GM19397 (cell line): ENCODE measurements around the gene TIMM23.
"Not testable (repeated sequence)": the region's sequence is repeated elsewhere in the genome, so short reads cannot be mapped to it uniquely, and the experiment has no call there.

Experiments used
- ATAC-seq: cut with Tn5 transposase; IDR thresholded peaks from one replicate; pipeline ENCODE4 v1.9.1; 2021; ENCODE audit warnings: mild to moderate bottlenecking, moderate library complexity; ENCODE audit not compliant: unreplicated experiment

Gene TIMM23

GRCh38 chr10:45985590-45985989, 13.3 kb downstream of the TIMM23 start:
- not testable (repeated sequence) for ATAC-seq

DNA sequence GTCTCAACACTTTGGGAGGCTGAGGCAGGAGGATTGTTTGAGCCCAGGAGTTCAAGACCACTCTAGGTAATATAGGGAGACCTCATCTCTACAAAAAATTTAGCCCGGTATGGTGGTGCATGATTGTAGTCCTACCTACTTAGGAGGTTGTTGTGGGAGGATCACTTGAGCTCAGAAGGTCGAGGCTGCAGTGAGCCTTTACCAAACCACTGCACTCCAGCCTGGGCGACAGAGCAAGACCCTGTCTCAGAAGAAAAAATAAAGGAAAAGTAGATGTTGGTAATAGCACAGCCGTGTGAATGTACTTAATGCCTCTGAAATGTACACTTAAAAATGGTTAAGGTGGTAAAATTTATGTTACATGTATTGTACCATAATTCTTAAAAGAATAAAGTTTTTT, 25.3 kb downstream of the TIMM23 start:
- ATAC-seq: no peak

GRCh38 chr10:45997994-45998763, 25.9 kb downstream of the TIMM23 start:
- ATAC-seq: no peak

DNA sequence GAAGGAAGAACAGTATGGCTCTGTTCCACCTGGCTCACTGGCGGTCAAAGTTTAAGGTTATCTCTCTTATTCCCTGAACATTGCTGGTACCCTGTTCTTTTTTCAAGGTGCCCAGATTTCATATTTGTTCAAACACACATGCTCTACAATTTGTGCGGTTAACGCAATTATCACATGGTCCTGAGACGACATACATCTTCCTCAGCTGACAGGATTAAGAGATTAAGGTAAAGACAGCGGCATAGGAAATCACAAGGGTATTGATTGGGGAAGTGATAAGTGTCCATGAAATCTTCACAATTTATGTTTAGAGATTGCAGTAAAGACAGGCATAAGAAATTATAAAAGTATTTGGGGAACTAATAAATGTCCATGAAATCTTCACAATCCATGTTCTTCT, 27.7 kb downstream of the TIMM23 start:
- not testable (repeated sequence) for ATAC-seq

- no peak for ATAC-seq
These were observed 28.2 kb downstream of the TIMM23 start for GRCh38 chr10:46000538-46000937.

- no peak for ATAC-seq
These were observed 29.0 kb downstream of the TIMM23 start for GRCh38 chr10:46001187-46001756.

GRCh38 chr10:46002189-46002687, 29.9 kb downstream of the TIMM23 start:
- ATAC-seq: not testable (repeated sequence)

DNA sequence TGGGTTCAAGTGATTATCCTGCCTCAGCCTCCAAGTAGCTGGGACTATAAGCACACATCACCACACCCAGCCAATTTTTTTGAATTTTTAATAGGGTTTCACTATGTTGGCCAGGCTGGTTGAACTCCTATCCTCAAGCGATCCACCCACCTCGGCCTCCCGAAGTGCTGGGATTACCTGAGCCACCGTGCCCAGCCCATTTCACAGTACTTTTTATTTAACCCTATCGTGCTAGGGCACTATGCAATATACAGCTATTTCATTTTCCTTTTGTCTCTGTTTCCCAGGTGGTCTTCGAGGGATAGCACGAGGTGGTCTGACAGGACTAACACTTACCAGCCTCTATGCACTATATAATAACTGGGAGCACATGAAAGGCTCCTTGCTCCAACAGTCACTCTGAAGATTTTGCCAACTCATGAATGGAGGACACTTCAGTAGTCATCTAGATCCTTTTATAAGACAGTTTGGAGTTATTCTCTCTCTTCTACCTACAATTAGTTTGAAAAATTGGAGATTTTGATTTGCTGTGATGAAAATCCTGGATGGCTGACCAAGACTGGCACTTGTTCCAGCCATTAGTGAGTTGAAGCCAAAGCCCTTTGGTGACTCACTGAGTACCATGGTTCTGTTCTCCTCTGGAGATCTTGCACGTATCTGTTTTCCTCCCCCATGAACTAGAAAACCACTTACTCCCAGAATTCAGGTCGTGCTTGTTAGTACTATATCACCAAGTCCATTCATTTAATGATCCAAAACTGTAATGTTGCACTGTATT, 30.8 kb downstream of the TIMM23 start:
- ATAC-seq: no peak

GRCh38 chr10:46004963-46005362, 32.7 kb downstream of the TIMM23 start:
- ATAC-seq: no peak

DNA sequence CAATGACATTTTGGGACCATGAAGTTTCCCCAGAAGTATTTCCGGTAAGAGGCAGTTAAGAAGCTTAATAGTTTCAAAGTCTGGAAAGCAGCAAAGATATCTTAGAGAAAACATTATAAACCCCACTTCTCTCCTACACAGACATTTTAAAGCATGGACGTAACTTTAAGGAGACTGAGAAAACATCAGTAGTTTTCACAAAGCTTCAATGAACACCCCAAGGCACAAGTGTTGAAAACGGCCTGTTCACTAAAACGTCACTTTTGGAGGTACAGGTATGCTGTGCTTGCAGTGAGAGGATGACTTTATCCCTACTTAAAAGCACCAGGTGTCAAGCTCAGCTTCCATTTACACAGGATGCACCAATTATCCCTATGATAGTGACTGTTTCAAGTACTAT, 33.1 kb downstream of the TIMM23 start:
- no peak for ATAC-seq

- no peak for ATAC-seq
These were observed 33.9 kb downstream of the TIMM23 start for GRCh38 chr10:46006219-46006618.

DNA sequence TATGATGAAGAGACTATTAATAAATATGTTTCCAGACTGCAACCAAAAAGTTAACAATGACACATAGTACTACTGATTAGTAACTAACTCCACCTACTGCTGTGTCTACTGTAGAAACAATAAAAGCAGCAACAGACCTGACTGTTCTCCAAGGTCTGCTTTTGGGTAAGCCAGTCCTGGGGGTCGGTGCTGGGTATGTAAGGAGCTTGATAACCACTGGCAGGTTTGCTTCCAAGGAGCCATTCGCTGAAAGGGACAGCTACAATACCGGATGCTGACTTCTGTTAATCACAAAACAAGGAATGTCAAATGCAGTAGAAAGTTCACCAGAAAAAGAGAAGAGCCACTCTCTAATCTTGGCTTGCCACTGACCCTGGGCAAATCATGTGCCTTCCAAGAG, 40.5 kb downstream of the TIMM23 start:
- ATAC-seq: no peak

DNA sequence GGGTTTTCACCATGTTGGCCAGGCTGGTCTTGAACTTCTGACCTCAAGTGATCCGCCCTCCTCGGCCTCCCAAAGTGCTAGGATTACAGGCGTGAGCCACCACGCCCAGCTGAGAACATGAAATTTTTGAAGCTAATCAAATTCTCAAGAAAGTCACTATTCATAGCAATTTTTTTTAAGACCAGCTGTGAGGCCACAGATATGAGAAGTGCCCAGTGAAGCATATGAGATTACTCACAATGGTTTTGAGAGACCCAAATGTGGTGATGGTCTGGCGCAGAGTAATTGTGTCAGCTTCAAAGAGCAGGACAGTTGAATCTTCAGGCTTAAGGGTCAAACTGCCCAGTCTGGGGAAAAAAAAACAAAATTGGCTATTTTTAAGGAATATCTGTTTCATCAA, 41.9 kb downstream of the TIMM23 start:
- ATAC-seq: no peak

- ATAC-seq: no peak
These were observed 42.6 kb downstream of the TIMM23 start for GRCh38 chr10:46014683-46015405.

- no peak for ATAC-seq
These were observed 43.9 kb downstream of the TIMM23 start for GRCh38 chr10:46016190-46016589.

GRCh38 chr10:46016811-46017210, 44.5 kb downstream of the TIMM23 start:
- ATAC-seq: no peak

- ATAC-seq: no peak
These were observed 45.4 kb downstream of the TIMM23 start for GRCh38 chr10:46017733-46018132.

DNA sequence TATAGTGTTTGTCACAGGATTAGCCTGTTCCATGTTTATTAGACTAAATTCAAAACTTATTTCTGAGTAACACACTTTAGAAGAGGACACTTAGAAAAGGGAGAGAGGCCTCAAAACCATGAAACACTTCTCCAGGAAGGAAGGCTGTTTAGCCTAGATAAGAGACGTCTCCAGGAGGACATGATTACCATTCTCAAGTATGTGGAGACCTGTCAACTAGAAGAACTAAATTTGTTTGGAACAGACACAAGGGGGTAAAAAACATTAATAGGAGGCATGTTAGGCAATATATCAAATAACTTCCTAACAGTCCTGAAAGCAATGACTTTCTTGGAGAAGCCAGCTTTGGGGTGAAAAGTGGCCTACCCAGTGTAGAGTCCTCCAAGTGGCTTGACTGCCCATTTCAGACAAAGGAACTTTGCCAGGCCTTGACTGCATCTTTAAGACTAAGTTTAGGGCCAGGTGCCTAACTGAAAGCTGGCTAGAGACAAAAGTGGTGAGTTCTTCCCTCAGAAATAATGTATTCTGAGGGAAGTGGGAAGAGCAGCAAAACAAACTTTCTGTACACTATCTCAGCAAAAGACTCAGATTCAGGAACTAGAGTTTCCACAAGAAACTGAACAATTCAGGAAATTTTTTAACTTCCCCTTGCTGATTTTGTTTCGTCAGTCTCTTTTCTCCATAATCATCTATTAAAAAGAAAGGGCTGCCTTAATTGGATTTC, 46.3 kb downstream of the TIMM23 start:
- no peak for ATAC-seq

- ATAC-seq: no peak
These were observed 46.9 kb downstream of the TIMM23 start for GRCh38 chr10:46019177-46019528.

- peak; percentile 36 for ATAC-seq
These were observed 47.5 kb downstream of the TIMM23 start for GRCh38 chr10:46019569-46020343.
